Smooth muscle cell (in vitro differentiated cells): ENCODE results near the gene ATP5IF1. TPM values are rescaled to one million over a fixed set of nuclear protein-coding genes. Genes with fewer than 3 reads are reported as not detected.

Experiments
- DNase-seq: peaks from one replicate; lab custom pipeline; 2025; ENCODE audit not compliant: unreplicated experiment; lab: John Stamatoyannopoulos, UW
- H2AFZ ChIP-seq: fragments of 200-600 bp; sonication (generic); 2 replicates; pipeline ENCODE4 v1.6.0; 2016; ENCODE audit warnings: antibody characterized with exemption, low read depth, mild to moderate bottlenecking
- H3F3A ChIP-seq: fragments of 200-600 bp; sonication (generic); 2 replicates; pipeline ENCODE4 v1.6.0; 2017; ENCODE audit warnings: antibody characterized with exemption, low read depth
- H3K27ac ChIP-seq: fragments of 200-600 bp; sonication (generic); 2 replicates; pipeline ENCODE4 v1.5.1; 2016; ENCODE audit warnings: low read depth, mild to moderate bottlenecking
- H3K27me3 ChIP-seq: fragments of 200-600 bp; sonication (generic); 2 replicates; pipeline ENCODE4 v1.6.1; 2016; ENCODE audit warnings: low read depth, mild to moderate bottlenecking
- H3K36me3 ChIP-seq: fragments of 200-600 bp; sonication (generic); 2 replicates; pipeline ENCODE4 v1.5.1; 2016; ENCODE audit warnings: low read depth
- H3K4me1 ChIP-seq: fragments of 200-600 bp; sonication (generic); 2 replicates; pipeline ENCODE4 v1.5.1; 2016; ENCODE audit warnings: low read depth
- H3K4me2 ChIP-seq: fragments of 200-600 bp; sonication (generic); 2 replicates; pipeline ENCODE4 v1.6.0; 2016; ENCODE audit warnings: mild to moderate bottlenecking
- H3K4me3 ChIP-seq: fragments of 200-600 bp; sonication (generic); 2 replicates; pipeline ENCODE4 v1.5.1; 2016; ENCODE audit warnings: mild to moderate bottlenecking
- H3K79me2 ChIP-seq: fragments of 200-600 bp; sonication (generic); 2 replicates; pipeline ENCODE4 v1.6.0; 2016; ENCODE audit warnings: low read depth, mild to moderate bottlenecking
- H3K9ac ChIP-seq: fragments of 200-600 bp; sonication (generic); 2 replicates; pipeline ENCODE4 v1.6.0; 2016; ENCODE audit warnings: low read depth
- H3K9me3 ChIP-seq: fragments of 200-600 bp; sonication (generic); replicated peaks from 2 replicates; pipeline ENCODE4 v1.5.1; 2016; ENCODE audit warnings: low read depth
- H4K20me1 ChIP-seq: fragments of 200-600 bp; sonication (generic); 2 replicates; pipeline ENCODE4 v1.6.0; 2016; ENCODE audit warnings: low read depth
- WGBS: methylation state at CpG from one replicate; pipeline ENCODE4 v1.1.7; 2016; ENCODE audit warnings: low lambda C conversion rate; 5-methylcytosine and 5-hydroxymethylcytosine counted together
- polyA plus RNA-seq: library from polyadenylated mRNA; unstranded; fragments of >200 nt; fragmentation: Nextera tagmentation; extraction: Ambion mirVana; gene quantifications from 2 replicates; pipeline ENCODE4 v1.2.1, GENCODE V29; 2016
- total RNA-seq: library from RNA; depleted of rRNA; stranded (reverse); fragments of >200 nt; gene quantifications from 2 replicates; pipeline ENCODE4 v1.2.3, GENCODE V29; 2014
- TF ChIP-seq, protein P1 (sequence below): fragments of 200-600 bp; sonication (generic); IDR thresholded peaks from 2 replicates; pipeline ENCODE4 v1.5.1; 2017; ENCODE audit warnings: borderline replicate concordance, mild to moderate bottlenecking, antibody characterized with exemption; ENCODE audit not compliant: insufficient read depth, poor library complexity, severe bottlenecking

ATP5IF1 gene
- total and polyA plus RNA-seq, 2 experiments from 2014 or later: 460 to 550 TPM

- WGBS: 48% methylated on average over 11 of the region's 11 CpGs
- peak overlapping the region; percentile 88 for H2AFZ ChIP-seq
- H3K27ac ChIP-seq: peak overlapping the region; percentile 82
- H3K4me2 ChIP-seq: peak overlapping the region; percentile 75
- H4K20me1 ChIP-seq: no peaks in the 10 kb centered on the region
- no peak for DNase-seq
- peaks cover 19% of the 10 kb centered on the region for H3K4me1 ChIP-seq
- TF ChIP-seq, protein P1, sequence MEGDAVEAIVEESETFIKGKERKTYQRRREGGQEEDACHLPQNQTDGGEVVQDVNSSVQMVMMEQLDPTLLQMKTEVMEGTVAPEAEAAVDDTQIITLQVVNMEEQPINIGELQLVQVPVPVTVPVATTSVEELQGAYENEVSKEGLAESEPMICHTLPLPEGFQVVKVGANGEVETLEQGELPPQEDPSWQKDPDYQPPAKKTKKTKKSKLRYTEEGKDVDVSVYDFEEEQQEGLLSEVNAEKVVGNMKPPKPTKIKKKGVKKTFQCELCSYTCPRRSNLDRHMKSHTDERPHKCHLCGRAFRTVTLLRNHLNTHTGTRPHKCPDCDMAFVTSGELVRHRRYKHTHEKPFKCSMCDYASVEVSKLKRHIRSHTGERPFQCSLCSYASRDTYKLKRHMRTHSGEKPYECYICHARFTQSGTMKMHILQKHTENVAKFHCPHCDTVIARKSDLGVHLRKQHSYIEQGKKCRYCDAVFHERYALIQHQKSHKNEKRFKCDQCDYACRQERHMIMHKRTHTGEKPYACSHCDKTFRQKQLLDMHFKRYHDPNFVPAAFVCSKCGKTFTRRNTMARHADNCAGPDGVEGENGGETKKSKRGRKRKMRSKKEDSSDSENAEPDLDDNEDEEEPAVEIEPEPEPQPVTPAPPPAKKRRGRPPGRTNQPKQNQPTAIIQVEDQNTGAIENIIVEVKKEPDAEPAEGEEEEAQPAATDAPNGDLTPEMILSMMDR: no peak
- no peaks in the 10 kb centered on the region for H3K36me3 ChIP-seq
- no peaks in the 10 kb centered on the region for H3K27me3 ChIP-seq
- H3K9me3 ChIP-seq: no peaks in the 10 kb centered on the region
- H3K79me2 ChIP-seq: no peaks in the 10 kb centered on the region
- H3K9ac ChIP-seq: peak overlapping the region; percentile 71
- peaks cover 8% of the 10 kb centered on the region for H3F3A ChIP-seq
- peak overlapping the region; percentile 66 for H3K4me3 ChIP-seq
Observed at GRCh38 chr1:28246427-28246832, 10.5 kb downstream of the ATP5IF1 start.

DNA sequence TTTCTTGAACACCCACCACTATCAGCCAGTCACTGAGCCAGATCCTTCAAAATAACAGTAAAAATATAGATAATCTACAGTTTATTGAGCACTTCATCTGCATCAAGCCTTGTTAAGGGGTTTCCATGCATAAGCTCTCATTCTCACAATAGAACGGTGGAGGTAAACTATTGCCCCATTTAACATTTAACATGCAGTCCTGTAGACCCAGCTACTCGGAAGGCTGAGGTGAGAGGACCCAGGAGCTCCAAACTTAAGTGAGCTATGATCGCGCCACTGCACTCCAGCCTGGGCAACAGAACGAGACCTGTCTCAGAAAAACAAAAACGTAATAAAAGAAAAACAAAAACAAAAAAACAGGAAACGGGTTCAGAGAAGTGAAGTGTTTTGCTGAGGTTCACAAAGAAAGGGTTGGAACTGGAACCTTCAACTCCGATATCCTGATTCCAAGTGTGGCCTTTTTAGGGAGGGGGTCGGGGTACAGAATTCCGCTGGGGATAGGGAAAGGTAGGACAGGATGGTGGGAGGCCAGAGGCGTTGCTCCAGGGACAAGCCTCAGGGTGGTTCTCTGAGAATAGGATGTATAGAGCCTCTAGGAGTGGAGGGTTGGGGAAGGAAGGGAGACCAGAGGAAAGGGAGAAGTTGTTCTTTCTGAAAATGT is 11.8 kb downstream of the ATP5IF1 start:
- Histone ChIP-seq H2AFZ (peak overlapping the region; percentile 51), H3K27ac (peak overlapping the region; percentile 80), H3K79me2 (no peaks in the 10 kb centered on the region), H3K9me3 (no peaks in the 10 kb centered on the region), H3F3A (peaks cover 8% of the 10 kb centered on the region), H3K27me3 (no peaks in the 10 kb centered on the region), H3K4me2 (peak overlapping the region; percentile 83), H4K20me1 (no peaks in the 10 kb centered on the region), H3K4me1 (peaks cover 19% of the 10 kb centered on the region), H3K36me3 (no peaks in the 10 kb centered on the region), H3K4me3 (peak overlapping the region; percentile 43), H3K9ac (peak overlapping the region; percentile 20)
- WGBS: 73% methylated on average over 11 of the region's 11 CpGs
- TF ChIP-seq, protein P1: peak; percentile 3
- no peak for DNase-seq

- Histone ChIP-seq H3K27ac (peak overlapping the region; percentile 80), H3K4me2 (peak overlapping the region; percentile 75), H3K27me3 (no peaks in the 10 kb centered on the region), H2AFZ (peak overlapping the region; percentile 51), H3K36me3 (no peaks in the 10 kb centered on the region), H4K20me1 (no peaks in the 10 kb centered on the region), H3K79me2 (no peaks in the 10 kb centered on the region), H3K4me1 (peaks cover 19% of the 10 kb centered on the region), H3K9me3 (no peaks in the 10 kb centered on the region), H3K4me3 (peak overlapping the region; percentile 31), H3F3A (peaks cover 8% of the 10 kb centered on the region), H3K9ac (peak overlapping the region; percentile 10)
- 9% methylated on average over 12 of the region's 12 CpGs for WGBS
- TF ChIP-seq, protein P1: peak; percentile 88
- peak; percentile 48 for DNase-seq
Observed at GRCh38 chr1:28248273-28249012, 12.5 kb downstream of the ATP5IF1 start.
